Choroid plexus epithelial cell (primary cell): ENCODE measurements around the gene USP36.

Source experiments
- DNase-seq: peaks from one replicate; pipeline ENCODE4 v3.0.0-alpha.2; 2010; ENCODE audit warnings: low read depth
- H3K4me3 ChIP-seq: 2 replicates; pipeline ENCODE4 v1.5.1; 2011; ENCODE audit warnings: low read depth, mild to moderate bottlenecking, control low read depth, low read length, moderate library complexity
- TF ChIP-seq, protein P1 (sequence below): conservative IDR thresholded peaks from 2 replicates; pipeline ENCODE4 v1.5.1; 2011; ENCODE audit warnings: low read depth, mild to moderate bottlenecking, control low read depth, inconsistent platforms, low read length, moderate library complexity

USP36 gene

DNA sequence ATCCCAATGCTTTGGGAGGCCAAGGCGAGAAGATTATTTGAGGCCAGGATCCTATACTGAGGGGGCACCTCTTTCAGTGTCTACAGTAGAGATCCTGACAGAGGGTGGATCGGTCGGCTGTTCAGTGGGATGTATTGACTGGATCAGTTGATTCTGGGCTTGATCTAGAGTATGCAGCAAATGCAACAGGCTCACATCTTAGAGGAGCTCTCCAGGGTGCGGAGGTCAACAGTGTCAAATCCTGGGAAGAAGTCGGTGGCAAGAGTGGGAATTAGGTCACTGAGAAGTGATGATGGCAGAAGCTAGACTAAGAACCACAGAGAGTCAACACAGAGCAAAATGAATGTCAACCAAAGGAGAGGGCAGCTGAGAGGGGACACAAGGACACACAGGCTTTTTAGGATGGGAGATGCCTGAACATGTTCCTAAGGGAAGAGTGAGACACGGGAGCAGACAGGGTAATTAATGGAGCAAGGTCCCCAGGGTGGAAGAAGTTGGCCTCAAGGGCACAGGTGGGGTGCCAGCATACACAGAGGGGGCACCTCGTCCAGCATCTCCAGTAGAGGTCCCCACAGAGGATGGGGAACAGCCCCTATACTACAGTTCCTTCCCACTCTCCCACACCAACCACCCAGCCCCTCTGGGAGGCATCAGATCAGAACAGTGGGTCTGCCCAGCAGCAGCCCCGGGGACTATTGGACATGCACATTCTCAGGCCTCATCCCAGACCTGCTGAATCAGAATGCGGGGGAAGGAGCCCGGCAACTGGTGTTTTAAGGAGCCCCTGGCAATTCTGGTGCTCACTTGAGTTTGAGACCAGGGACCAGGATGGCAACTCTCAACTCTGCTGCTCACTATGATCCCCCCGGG lies 48.5 kb downstream of the USP36 start:
- H3K4me3 ChIP-seq: no peak overlapping the region
- no peak for DNase-seq
- TF ChIP-seq, protein P1, sequence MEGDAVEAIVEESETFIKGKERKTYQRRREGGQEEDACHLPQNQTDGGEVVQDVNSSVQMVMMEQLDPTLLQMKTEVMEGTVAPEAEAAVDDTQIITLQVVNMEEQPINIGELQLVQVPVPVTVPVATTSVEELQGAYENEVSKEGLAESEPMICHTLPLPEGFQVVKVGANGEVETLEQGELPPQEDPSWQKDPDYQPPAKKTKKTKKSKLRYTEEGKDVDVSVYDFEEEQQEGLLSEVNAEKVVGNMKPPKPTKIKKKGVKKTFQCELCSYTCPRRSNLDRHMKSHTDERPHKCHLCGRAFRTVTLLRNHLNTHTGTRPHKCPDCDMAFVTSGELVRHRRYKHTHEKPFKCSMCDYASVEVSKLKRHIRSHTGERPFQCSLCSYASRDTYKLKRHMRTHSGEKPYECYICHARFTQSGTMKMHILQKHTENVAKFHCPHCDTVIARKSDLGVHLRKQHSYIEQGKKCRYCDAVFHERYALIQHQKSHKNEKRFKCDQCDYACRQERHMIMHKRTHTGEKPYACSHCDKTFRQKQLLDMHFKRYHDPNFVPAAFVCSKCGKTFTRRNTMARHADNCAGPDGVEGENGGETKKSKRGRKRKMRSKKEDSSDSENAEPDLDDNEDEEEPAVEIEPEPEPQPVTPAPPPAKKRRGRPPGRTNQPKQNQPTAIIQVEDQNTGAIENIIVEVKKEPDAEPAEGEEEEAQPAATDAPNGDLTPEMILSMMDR: no peak

DNA sequence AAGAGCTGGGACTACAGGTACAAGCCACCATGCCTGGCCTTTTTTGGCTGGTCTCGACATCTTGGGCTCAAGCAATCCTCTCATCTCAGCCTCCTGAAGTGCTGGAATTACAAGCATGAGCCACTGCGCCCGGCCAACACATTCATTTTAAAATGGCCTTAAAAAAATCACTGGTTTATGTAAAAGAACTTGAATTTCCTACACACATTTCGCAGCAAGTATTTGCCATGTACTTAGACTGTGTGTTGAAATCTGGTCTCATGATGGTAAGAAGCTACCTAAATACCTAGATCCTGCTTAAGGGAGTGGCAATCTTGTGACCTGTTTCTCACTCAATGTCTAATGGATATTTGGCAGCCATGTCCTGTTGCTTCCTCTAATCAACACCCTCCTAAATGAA lies 50.1 kb downstream of the USP36 start:
- peak; percentile 19 for DNase-seq
- no peak overlapping the region for H3K4me3 ChIP-seq
- TF ChIP-seq, protein P1: no peak

DNA sequence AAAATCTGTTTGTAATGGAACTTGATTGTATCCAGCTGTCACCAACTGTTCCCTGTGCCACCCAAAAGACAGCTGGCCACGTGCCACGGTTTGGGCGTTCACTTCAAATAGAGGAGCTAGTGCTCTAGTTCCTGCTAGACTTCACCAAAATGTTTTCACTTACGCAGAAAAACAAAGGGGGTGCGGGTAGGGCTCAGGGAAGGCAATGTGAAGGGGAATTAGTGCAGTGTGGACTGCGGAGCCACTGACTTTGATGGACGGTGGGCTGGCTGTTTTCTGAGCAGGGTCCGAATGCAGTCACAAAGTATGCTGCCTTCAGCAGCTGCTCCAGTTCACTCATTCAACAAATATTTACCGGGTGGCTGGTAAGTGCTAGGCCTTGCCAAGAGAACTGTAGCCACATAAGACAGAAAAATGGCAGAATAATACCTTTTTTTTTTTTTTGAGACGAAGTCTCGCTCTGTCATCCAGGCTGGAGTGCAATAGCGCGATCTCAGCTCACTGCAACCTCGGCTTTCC lies 50.9 kb downstream of the USP36 start:
- no peak overlapping the region for H3K4me3 ChIP-seq
- TF ChIP-seq, protein P1: no peak
- peak; percentile 46 for DNase-seq

DNA sequence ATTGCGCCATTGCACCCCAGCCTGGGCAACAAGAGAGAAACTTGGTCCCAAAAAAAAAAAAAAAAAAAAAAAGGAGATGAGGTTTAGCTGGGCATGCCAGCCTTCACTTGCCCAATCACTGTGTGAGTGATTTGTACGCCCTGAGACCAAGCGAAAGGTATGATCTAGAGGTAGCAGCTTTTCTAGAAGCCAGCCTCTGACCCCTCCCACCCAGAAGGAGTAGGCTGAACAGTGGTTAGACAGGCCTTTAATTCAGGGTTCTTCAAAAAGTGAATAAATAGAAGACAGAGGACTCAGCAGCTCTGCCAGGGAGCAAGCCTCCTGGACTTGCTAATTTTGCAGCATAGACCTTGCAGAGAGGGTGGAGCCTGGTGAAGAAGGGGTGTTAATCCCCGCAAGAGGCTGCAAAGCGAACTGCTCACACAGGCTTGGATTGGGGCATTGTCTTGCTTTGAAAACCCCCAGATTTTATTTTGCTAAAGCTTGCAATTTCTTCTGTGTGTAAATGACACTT lies 51.4 kb downstream of the USP36 start:
- TF ChIP-seq, protein P1: no peak
- DNase-seq: no peak
- no peak overlapping the region for H3K4me3 ChIP-seq

DNA sequence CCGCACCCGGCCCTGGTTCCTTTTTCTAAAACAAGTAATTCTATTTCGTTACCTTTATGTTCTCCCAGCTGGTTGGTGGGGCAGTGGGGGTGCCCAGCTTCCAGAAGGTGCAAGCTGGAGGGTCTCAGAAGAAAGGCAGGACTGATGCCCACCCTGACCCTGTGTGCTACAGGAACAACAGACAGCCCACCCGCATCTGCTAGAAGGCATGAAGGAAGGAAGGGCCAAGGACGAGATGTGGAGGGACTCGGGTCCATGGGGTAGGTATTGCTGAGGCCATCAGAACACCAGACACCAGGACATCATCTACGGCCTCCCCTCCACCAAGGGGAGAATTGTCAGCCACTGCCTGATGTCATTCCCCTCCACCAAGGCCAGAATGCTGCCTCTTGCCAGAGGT lies 52.2 kb downstream of the USP36 start:
- no peak overlapping the region for H3K4me3 ChIP-seq
- TF ChIP-seq, protein P1: no peak
- DNase-seq: no peak

DNA sequence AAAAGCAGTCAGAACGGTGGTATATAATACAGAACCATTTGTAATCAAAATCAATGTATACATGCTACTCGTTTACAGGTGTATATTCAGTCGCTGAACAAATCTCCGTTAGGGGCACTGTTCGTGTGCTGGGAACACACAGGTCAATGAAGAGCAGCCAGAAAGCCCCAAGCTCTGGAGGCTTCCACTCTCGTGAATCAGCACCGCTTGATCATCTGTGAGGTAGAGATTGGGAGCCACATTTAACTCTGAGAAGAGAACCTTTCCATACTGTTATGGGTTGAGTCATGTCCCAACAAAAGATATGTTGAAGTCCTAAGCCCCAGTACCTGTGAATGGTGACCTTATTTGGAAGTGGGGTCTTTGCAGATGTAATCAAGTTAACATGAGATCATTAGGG lies 53.2 kb downstream of the USP36 start:
- TF ChIP-seq, protein P1: no peak
- H3K4me3 ChIP-seq: no peak overlapping the region
- DNase-seq: no peak
